ENCODE measurements around the gene NPIPB2. TPM values are rescaled to one million over a fixed set of nuclear protein-coding genes. Genes with fewer than 3 reads are reported as not detected.

Gene NPIPB2
- total RNA-seq, 1 experiment from 2014 or later = 2.4 TPM

DNA sequence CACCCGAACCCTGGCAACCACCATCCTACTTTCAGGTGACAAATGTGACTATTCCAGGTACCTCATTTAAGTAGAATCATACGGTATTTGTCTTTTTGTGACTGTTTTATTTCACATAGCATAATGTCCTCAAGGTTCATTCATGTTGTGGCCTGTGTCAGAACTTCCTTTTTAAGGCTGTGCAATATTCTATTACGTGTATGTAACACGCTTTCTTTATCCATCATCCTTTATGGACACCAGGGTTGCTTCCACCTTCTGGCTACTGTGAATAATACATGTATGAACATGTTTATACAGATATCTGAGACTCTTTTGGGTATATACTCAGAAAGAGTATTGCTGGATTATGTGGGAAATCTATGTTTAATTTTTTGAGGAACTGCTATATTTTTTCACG is 61.8 kb downstream of the NPIPB2 start:
- H3K27me3 ChIP-seq (ENCODE audit: low read length) = no peaks in the 10 kb centered on the region
- POLR2A ChIA-PET (ENCODE audit: unreplicated experiment) = no interaction called here
- BruUV-seq (replicated peaks) = no TSS peak
- H3K4me3 ChIP-seq (ENCODE audit: low read length) = no peak overlapping the region
- no peak overlapping the region for H2AFZ ChIP-seq (ENCODE audit: low read length)
- H3K79me2 ChIP-seq (ENCODE audit: low read length) = no peaks in the 10 kb centered on the region
- H3K4me1 ChIP-seq (ENCODE audit: insufficient read depth, low read length) = no peaks in the 10 kb centered on the region
- ATAC-seq (no peak), DNase-seq (no peak)
- H3K27ac ChIP-seq (ENCODE audit: low read length) = no peak overlapping the region
- intact Hi-C loops (cut with micrococcal nuclease) = no loop called here
- CTCF ChIA-PET = no interaction called here
- H3K9me2 ChIP-seq (replicated peaks; ENCODE audit: low read length) = no peaks in the 10 kb centered on the region
- H3F3A ChIP-seq (ENCODE audit: low read length, unreplicated experiment) = no peaks in the 10 kb centered on the region
- H3K36me3 ChIP-seq (ENCODE audit: low read depth, low read length) = peaks cover 41% of the 10 kb centered on the region
- no peaks in the 10 kb centered on the region for H4K20me1 ChIP-seq (ENCODE audit: low read length)
- no peak for TF ChIP-seq EZH2 (IDR thresholded peaks at IDR 0.05; ENCODE audit: low read length, unreplicated experiment)
- TF ChIP-seq EZH2phosphoT487 (IDR thresholded peaks at IDR 0.05; ENCODE audit: borderline replicate concordance, low read length) = no peak
- TF ChIP-seq, protein P1, sequence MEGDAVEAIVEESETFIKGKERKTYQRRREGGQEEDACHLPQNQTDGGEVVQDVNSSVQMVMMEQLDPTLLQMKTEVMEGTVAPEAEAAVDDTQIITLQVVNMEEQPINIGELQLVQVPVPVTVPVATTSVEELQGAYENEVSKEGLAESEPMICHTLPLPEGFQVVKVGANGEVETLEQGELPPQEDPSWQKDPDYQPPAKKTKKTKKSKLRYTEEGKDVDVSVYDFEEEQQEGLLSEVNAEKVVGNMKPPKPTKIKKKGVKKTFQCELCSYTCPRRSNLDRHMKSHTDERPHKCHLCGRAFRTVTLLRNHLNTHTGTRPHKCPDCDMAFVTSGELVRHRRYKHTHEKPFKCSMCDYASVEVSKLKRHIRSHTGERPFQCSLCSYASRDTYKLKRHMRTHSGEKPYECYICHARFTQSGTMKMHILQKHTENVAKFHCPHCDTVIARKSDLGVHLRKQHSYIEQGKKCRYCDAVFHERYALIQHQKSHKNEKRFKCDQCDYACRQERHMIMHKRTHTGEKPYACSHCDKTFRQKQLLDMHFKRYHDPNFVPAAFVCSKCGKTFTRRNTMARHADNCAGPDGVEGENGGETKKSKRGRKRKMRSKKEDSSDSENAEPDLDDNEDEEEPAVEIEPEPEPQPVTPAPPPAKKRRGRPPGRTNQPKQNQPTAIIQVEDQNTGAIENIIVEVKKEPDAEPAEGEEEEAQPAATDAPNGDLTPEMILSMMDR (conservative IDR thresholded peaks at IDR 0.05; ENCODE audit: low read depth, low read length) = no peak
- H3K9me3 ChIP-seq (ENCODE audit: low read length) = no peaks in the 10 kb centered on the region
- H3K4me2 ChIP-seq (ENCODE audit: low read length) = no peak overlapping the region
- no peak overlapping the region for H3K9ac ChIP-seq (ENCODE audit: low read length)

DNA sequence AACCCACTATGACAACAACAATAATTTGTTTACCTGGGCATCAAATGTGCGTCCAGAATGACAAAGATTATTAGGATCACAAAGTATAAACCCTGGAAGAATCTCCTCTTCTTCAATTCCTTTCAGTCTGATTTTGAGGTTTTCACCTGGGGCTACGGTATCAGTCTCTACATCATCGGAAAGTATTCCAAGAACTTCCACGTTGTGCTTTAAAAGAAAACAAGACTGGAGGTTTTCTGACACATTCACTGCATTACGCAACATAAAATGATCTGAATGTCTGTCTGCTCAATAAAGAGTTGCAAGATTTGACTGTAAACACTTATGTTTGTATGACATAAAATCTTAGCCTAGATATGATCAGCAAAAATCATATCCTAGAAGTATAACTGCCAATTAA is 64.5 kb downstream of the NPIPB2 start:
- no peaks in the 10 kb centered on the region for H3K27me3 ChIP-seq (ENCODE audit: low read length)
- H3K27ac ChIP-seq (ENCODE audit: low read length) = no peak overlapping the region
- BruUV-seq (replicated peaks) = no TSS peak
- no peaks in the 10 kb centered on the region for H3K79me2 ChIP-seq (ENCODE audit: low read length)
- no peaks in the 10 kb centered on the region for H3F3A ChIP-seq (ENCODE audit: low read length, unreplicated experiment)
- H3K4me2 ChIP-seq (ENCODE audit: low read length) = no peak overlapping the region
- DNase-seq (no peak), ATAC-seq (no peak)
- CTCF ChIA-PET = no interaction called here
- intact Hi-C loops (cut with micrococcal nuclease) = no loop called here
- no peaks in the 10 kb centered on the region for H3K9me3 ChIP-seq (ENCODE audit: low read length)
- POLR2A ChIA-PET (ENCODE audit: unreplicated experiment) = no interaction called here
- no peak overlapping the region for H2AFZ ChIP-seq (ENCODE audit: low read length)
- TF ChIP-seq EZH2 (IDR thresholded peaks at IDR 0.05; ENCODE audit: low read length, unreplicated experiment) (no peak), EZH2phosphoT487 (IDR thresholded peaks at IDR 0.05; ENCODE audit: borderline replicate concordance, low read length) (no peak)
- TF ChIP-seq, protein P1 (conservative IDR thresholded peaks at IDR 0.05; ENCODE audit: low read depth, low read length) = no peak
- H3K9me2 ChIP-seq (replicated peaks; ENCODE audit: low read length) = no peaks in the 10 kb centered on the region
- H3K9ac ChIP-seq (ENCODE audit: low read length) = no peak overlapping the region
- no peaks in the 10 kb centered on the region for H4K20me1 ChIP-seq (ENCODE audit: low read length)
- H3K4me3 ChIP-seq (ENCODE audit: low read length) = no peak overlapping the region
- H3K4me1 ChIP-seq (ENCODE audit: insufficient read depth, low read length) = no peaks in the 10 kb centered on the region
- H3K36me3 ChIP-seq (ENCODE audit: low read depth, low read length) = peaks cover 36% of the 10 kb centered on the region

Other genes starting within 250 kb of the NPIPB2 start
- gene TXNDC11, start 199.2 kb downstream of the NPIPB2 start, total RNA-seq (2014; rRNA removed) = 20.2 and 26.6 TPM in 2 replicates
- 21.2 and 26.4 TPM in 2 replicates for gene ZC3H7A, start 144.8 kb downstream of the NPIPB2 start, total RNA-seq (2014; rRNA removed)
- 75.9 and 105 TPM in 2 replicates for gene RSL1D1, start 90.5 kb downstream of the NPIPB2 start, total RNA-seq (2014; rRNA removed)
- gene GSPT1, start 26.1 kb downstream of the NPIPB2 start, total RNA-seq (2014; rRNA removed) = 67.9 and 84.0 TPM in 2 replicates
- not detected in 2 replicates for gene TNFRSF17, start 23.2 kb upstream of the NPIPB2 start, total RNA-seq (2014; rRNA removed)
- gene SNX29, start 34.7 kb upstream of the NPIPB2 start, total RNA-seq (2014; rRNA removed) = 5.2 and 10.5 TPM in 2 replicates

All from PC-3 (cell line).